Measurements from ENCODE around the gene RPL18. TPM values are rescaled to one million over a fixed set of nuclear protein-coding genes. Genes with fewer than 3 reads are reported as not detected.

The RPL18 gene
- total and polyA plus RNA-seq, 9 of the 15 experiments (the other 6 are each of a cell fraction or from before 2014, with no cell fraction given) = 312 to 2,635 (median 1,653) TPM

- TF ChIP-seq MGA (IDR thresholded peaks at IDR 0.05) = peak; percentile 99
- TF ChIP-seq CCAR2 (IDR thresholded peaks at IDR 0.05; ENCODE audit: low read depth, low read length) = no peak
- peak; percentile 77 for TF ChIP-seq CHD2 (IDR thresholded peaks at IDR 0.05; ENCODE audit: low read depth, low read length)
- peak in 1 of 2 experiments; percentile 43; a peak in 2 of 4 replicates for TF ChIP-seq TBL1XR1 (IDR thresholded peaks at IDR 0.05; ENCODE audit: low read length in 2 of 2)
- 0 out of 2 replicates have a peak, but pooled peaks have one; percentile 57 for TF ChIP-seq ZNF609 (CRISPR knock-in tag; IDR thresholded peaks at IDR 0.05; ENCODE audit: borderline replicate concordance)
- 0 out of 2 replicates have a peak, but pooled peaks have one; percentile 49 for TF ChIP-seq SOX6 (IDR thresholded peaks at IDR 0.05)
- TF ChIP-seq FOXJ2 (tag; IDR thresholded peaks at IDR 0.05) = peak; percentile 37; the same call in 1 of the 2 replicates
- peak; percentile 93 for TF ChIP-seq USF1 (CRISPR knock-in tag; IDR thresholded peaks at IDR 0.05)
- peak; percentile 61; the same call in 1 of the 2 replicates for TF ChIP-seq JUN (IDR thresholded peaks at IDR 0.05; ENCODE audit: borderline replicate concordance, low read depth, low read length)
- no peak; the same call in 1 of the 2 replicates for TF ChIP-seq JUN (CRISPR knock-in tag; IDR thresholded peaks at IDR 0.05; ENCODE audit: borderline replicate concordance)
These were observed 18.5 kb upstream of the RPL18 start (continued) for GRCh38 chr19:48637449-48637947.

Data from K562 (cell line).